ENCODE data around the gene TMED1. TPM values are rescaled to one million over a fixed set of nuclear protein-coding genes. Genes with fewer than 3 reads are reported as not detected.

TMED1 gene
- total RNA-seq, 1 experiment from 2014 or later: 30.3 TPM

GRCh38 chr19:10818301-10819123 is 17.5 kb downstream of the TMED1 start:
- H3K36me3 ChIP-seq (ENCODE audit: control insufficient read depth, insufficient read depth, low read length): no peaks in the 10 kb centered on the region
- DNase-seq (ENCODE audit: low read depth, low spot score) (no peak), ATAC-seq (no peak)
- no peak overlapping the region for H3K4me3 ChIP-seq (ENCODE audit: low read depth in 2 of 2, low read length in 2 of 2)
- ChIA-PET CTCF (no interaction called here), POLR2A (no interaction called here)
- no TSS peak for BruUV-seq (replicated peaks)
- H3K9me3 ChIP-seq (ENCODE audit: control insufficient read depth, insufficient read depth, low read depth, low read length): no peaks in the 10 kb centered on the region
- H3K27me3 ChIP-seq (ENCODE audit: control insufficient read depth, insufficient read depth, low read length): no peaks in the 10 kb centered on the region
- intact Hi-C loops (cut with micrococcal nuclease; ENCODE audit: unreplicated experiment): no loop called here
- no peak overlapping the region for H3K27ac ChIP-seq (ENCODE audit: low read length)
- H3K4me1 ChIP-seq (ENCODE audit: control insufficient read depth, insufficient read depth, low read length): no peaks in the 10 kb centered on the region
- in situ Hi-C loops (cut with HindIII; ENCODE audit: low pct_unique_long_range_greater_than_20kb, low sequenced_read_pairs): no loop called here
- TF ChIP-seq CTCF (IDR thresholded peaks at IDR 0.05): no peak
- TF ChIP-seq POLR2AphosphoS5 (IDR thresholded peaks at IDR 0.05; ENCODE audit: low read depth, low read length): no peak
- no peak for TF ChIP-seq SIN3A (IDR thresholded peaks at IDR 0.05; ENCODE audit: borderline replicate concordance, insufficient read depth, low read depth, low read length)
- TF ChIP-seq, protein P1, sequence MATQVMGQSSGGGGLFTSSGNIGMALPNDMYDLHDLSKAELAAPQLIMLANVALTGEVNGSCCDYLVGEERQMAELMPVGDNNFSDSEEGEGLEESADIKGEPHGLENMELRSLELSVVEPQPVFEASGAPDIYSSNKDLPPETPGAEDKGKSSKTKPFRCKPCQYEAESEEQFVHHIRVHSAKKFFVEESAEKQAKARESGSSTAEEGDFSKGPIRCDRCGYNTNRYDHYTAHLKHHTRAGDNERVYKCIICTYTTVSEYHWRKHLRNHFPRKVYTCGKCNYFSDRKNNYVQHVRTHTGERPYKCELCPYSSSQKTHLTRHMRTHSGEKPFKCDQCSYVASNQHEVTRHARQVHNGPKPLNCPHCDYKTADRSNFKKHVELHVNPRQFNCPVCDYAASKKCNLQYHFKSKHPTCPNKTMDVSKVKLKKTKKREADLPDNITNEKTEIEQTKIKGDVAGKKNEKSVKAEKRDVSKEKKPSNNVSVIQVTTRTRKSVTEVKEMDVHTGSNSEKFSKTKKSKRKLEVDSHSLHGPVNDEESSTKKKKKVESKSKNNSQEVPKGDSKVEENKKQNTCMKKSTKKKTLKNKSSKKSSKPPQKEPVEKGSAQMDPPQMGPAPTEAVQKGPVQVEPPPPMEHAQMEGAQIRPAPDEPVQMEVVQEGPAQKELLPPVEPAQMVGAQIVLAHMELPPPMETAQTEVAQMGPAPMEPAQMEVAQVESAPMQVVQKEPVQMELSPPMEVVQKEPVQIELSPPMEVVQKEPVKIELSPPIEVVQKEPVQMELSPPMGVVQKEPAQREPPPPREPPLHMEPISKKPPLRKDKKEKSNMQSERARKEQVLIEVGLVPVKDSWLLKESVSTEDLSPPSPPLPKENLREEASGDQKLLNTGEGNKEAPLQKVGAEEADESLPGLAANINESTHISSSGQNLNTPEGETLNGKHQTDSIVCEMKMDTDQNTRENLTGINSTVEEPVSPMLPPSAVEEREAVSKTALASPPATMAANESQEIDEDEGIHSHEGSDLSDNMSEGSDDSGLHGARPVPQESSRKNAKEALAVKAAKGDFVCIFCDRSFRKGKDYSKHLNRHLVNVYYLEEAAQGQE (IDR thresholded peaks at IDR 0.05; ENCODE audit: insufficient read depth in 1 of 2, low read depth in 2 of 2, low read length in 1 of 2): no peak
- TF ChIP-seq TCF7L2 (IDR thresholded peaks at IDR 0.05; ENCODE audit: low read depth, low read length): no peak

GRCh38 chr19:10817291-10818038 is 18.5 kb downstream of the TMED1 start:
- Histone ChIP-seq H3K27me3 (ENCODE audit: control insufficient read depth, insufficient read depth, low read length) (no peaks in the 10 kb centered on the region), H3K9me3 (ENCODE audit: control insufficient read depth, insufficient read depth, low read depth, low read length) (no peaks in the 10 kb centered on the region), H3K27ac (ENCODE audit: low read length) (no peak overlapping the region), H3K36me3 (ENCODE audit: control insufficient read depth, insufficient read depth, low read length) (no peaks in the 10 kb centered on the region), H3K4me1 (ENCODE audit: control insufficient read depth, insufficient read depth, low read length) (no peaks in the 10 kb centered on the region), H3K4me3 (ENCODE audit: low read depth in 2 of 2, low read length in 2 of 2) (no peak overlapping the region; a peak in 1 of 4 replicates)
- CTCF ChIA-PET: no interaction called here
- ATAC-seq (no peak), DNase-seq (ENCODE audit: low read depth, low spot score) (no peak)
- no TSS peak for BruUV-seq (replicated peaks)
- POLR2A ChIA-PET: no interaction called here
- intact Hi-C loops (cut with micrococcal nuclease; ENCODE audit: unreplicated experiment): no loop called here
- TF ChIP-seq, protein P1 (IDR thresholded peaks at IDR 0.05; ENCODE audit: insufficient read depth in 1 of 2, low read depth in 2 of 2, low read length in 1 of 2): no peak
- no peak for TF ChIP-seq SIN3A (IDR thresholded peaks at IDR 0.05; ENCODE audit: borderline replicate concordance, insufficient read depth, low read depth, low read length)
- TF ChIP-seq POLR2AphosphoS5 (IDR thresholded peaks at IDR 0.05; ENCODE audit: low read depth, low read length): no peak; the same call in 1 of the 2 replicates
- TF ChIP-seq TCF7L2 (IDR thresholded peaks at IDR 0.05; ENCODE audit: low read depth, low read length): no peak
- no peak for TF ChIP-seq CTCF (IDR thresholded peaks at IDR 0.05)
- in situ Hi-C loops (cut with HindIII; ENCODE audit: low pct_unique_long_range_greater_than_20kb, low sequenced_read_pairs): no loop called here
